Measurements from ENCODE around the gene IL1A. TPM values are rescaled to one million over a fixed set of nuclear protein-coding genes. Genes with fewer than 3 reads are reported as not detected.

IL1A gene
- total and polyA plus RNA-seq, 10 donors: 0.21 to 1.6 (median 0.69) TPM; not detected in 2

- no peaks in the 10 kb centered on the region for H3K36me3 ChIP-seq
- TF ChIP-seq CTCF (IDR thresholded peaks at IDR 0.05 in 8 of 11, conservative IDR thresholded peaks at IDR 0.05 in 3 of 11) (no peak), POLR2AphosphoS5 (IDR thresholded peaks at IDR 0.05) (no peak), POLR2A (IDR thresholded peaks at IDR 0.05) (no peak)
- H3K4me3 ChIP-seq: peak overlapping the region in 1 of 8 donors; percentile 29
- H3K4me1 ChIP-seq: peaks cover 0 to 29% (median 1%) of the 10 kb centered on the region in 6 donors
- no peaks in the 10 kb centered on the region for H3K9me3 ChIP-seq
- intact Hi-C loops (cut with DNase I; ENCODE audit: low total_unique reads): loop anchor here (5.0 kb wide), 1 partner anchor 128 kb away; no protein-coding TSS in a partner anchor
- H3K27ac ChIP-seq: peak overlapping the region in 5 of 8 donors; percentile 3 to 65 (median 57)
- DNase-seq: no peak
- no peaks in the 10 kb centered on the region for H3K27me3 ChIP-seq (replicated peaks in 1 of 7)
- 81 to 100% (median 92%) methylated on average over 1 of the region's 1 CpG for WGBS, 5 donors
Measured at GRCh38 chr2:112754564-112754963, 29.7 kb downstream of the IL1A start.

- no peaks in the 10 kb centered on the region for H3K27me3 ChIP-seq (replicated peaks in 1 of 7)
- no peaks in the 10 kb centered on the region for H3K36me3 ChIP-seq
- DNase-seq: no peak
- WGBS, 5 donors: 83 to 91% (median 84%) methylated on average over 4 of the region's 4 CpGs
- H3K4me1 ChIP-seq: peaks cover 0 to 25% (median 1%) of the 10 kb centered on the region in 6 donors
- intact Hi-C loops (cut with DNase I; ENCODE audit: low total_unique reads): loop anchor here (5.0 kb wide), 1 partner anchor 130 kb away; no protein-coding TSS in a partner anchor
- H3K9me3 ChIP-seq: no peaks in the 10 kb centered on the region
- TF ChIP-seq POLR2A (IDR thresholded peaks at IDR 0.05) (no peak), CTCF (IDR thresholded peaks at IDR 0.05 in 8 of 11, conservative IDR thresholded peaks at IDR 0.05 in 3 of 11) (no peak), POLR2AphosphoS5 (IDR thresholded peaks at IDR 0.05) (no peak)
- H3K4me3 ChIP-seq: no peak overlapping the region
- no peak overlapping the region for H3K27ac ChIP-seq
Measured at GRCh38 chr2:112752667-112753066, 31.6 kb downstream of the IL1A start.

GRCh38 chr2:112751451-112752197, 32.7 kb downstream of the IL1A start:
- no peak overlapping the region for H3K4me3 ChIP-seq
- peaks cover 0 to 5% (median 0%) of the 10 kb centered on the region in 6 donors for H3K36me3 ChIP-seq
- H3K27ac ChIP-seq: no peak overlapping the region
- TF ChIP-seq POLR2A (IDR thresholded peaks at IDR 0.05) (no peak), CTCF (IDR thresholded peaks at IDR 0.05 in 8 of 11, conservative IDR thresholded peaks at IDR 0.05 in 3 of 11) (no peak), POLR2AphosphoS5 (IDR thresholded peaks at IDR 0.05) (no peak)
- intact Hi-C loops (cut with DNase I; ENCODE audit: low total_unique reads): loop anchor here (5.0 kb wide), 1 partner anchor 131 kb away; no protein-coding TSS in a partner anchor
- H3K27me3 ChIP-seq (replicated peaks in 1 of 7): no peaks in the 10 kb centered on the region
- peaks cover 0 to 22% (median 1%) of the 10 kb centered on the region in 6 donors for H3K4me1 ChIP-seq
- no peak for DNase-seq
- H3K9me3 ChIP-seq: no peaks in the 10 kb centered on the region

- Histone ChIP-seq H3K9me3 (no peaks in the 10 kb centered on the region), H3K27ac (peak overlapping the region in 1 of 8 donors; percentile 41), H3K27me3 (replicated peaks in 1 of 7) (no peaks in the 10 kb centered on the region), H3K4me3 (no peak overlapping the region), H3K4me1 (peaks cover 0 to 22% (median 1%) of the 10 kb centered on the region in 6 donors), H3K36me3 (peaks cover 0 to 15% (median 0%) of the 10 kb centered on the region in 6 donors)
- intact Hi-C loops (cut with DNase I; ENCODE audit: low total_unique reads): loop anchor here (5.0 kb wide), 1 partner anchor 132 kb away; no protein-coding TSS in a partner anchor
- no peak for TF ChIP-seq CTCF (IDR thresholded peaks at IDR 0.05 in 8 of 11, conservative IDR thresholded peaks at IDR 0.05 in 3 of 11)
- no peak for TF ChIP-seq POLR2AphosphoS5 (IDR thresholded peaks at IDR 0.05)
- TF ChIP-seq POLR2A (IDR thresholded peaks at IDR 0.05): no peak
- DNase-seq: no peak
Measured at GRCh38 chr2:112750560-112750843, 33.8 kb downstream of the IL1A start.
